Loucy (cell line): ENCODE results near the gene PTPRK.

Experiments
- H2AFZ ChIP-seq: fragments of 200-600 bp; sonication (generic); 2 replicates; pipeline ENCODE4 v1.6.0; 2016; ENCODE audit warnings: antibody characterized with exemption, mild to moderate bottlenecking, low read length, moderate library complexity
- H3F3A ChIP-seq: fragments of 200-600 bp; 2 replicates; pipeline ENCODE4 v1.6.0; 2016; ENCODE audit warnings: antibody characterized with exemption, low read depth, mild to moderate bottlenecking
- H3K27me3 ChIP-seq: fragments of 200-600 bp; sonication (generic); 2 replicates; pipeline ENCODE4 v1.6.1; 2014; ENCODE audit warnings: low read length, mild to moderate bottlenecking; ENCODE audit not compliant: insufficient read depth, poor library complexity, severe bottlenecking
- H3K36me3 ChIP-seq: fragments of 200-600 bp; sonication (generic); 2 replicates; pipeline ENCODE4 v1.6.1; 2016; ENCODE audit warnings: low read length; ENCODE audit not compliant: insufficient read depth
- H3K4me1 ChIP-seq: fragments of 200-600 bp; sonication (generic); 2 replicates; pipeline ENCODE4 v1.5.1; 2014; ENCODE audit warnings: low read length, mild to moderate bottlenecking; ENCODE audit not compliant: insufficient read depth, poor library complexity, severe bottlenecking
- H3K4me2 ChIP-seq: fragments of 200-600 bp; sonication (generic); 2 replicates; pipeline ENCODE4 v1.6.0; 2014; ENCODE audit warnings: antibody characterized with exemption, low read length, low read depth, mild to moderate bottlenecking; ENCODE audit not compliant: poor library complexity, severe bottlenecking
- H3K4me3 ChIP-seq: fragments of 200-600 bp; sonication (generic); 2 replicates; pipeline ENCODE4 v1.5.1; 2014; ENCODE audit warnings: low read length, mild to moderate bottlenecking, mixed read lengths; ENCODE audit not compliant: poor library complexity, severe bottlenecking
- H3K79me2 ChIP-seq: fragments of 200-600 bp; sonication (generic); 2 replicates; pipeline ENCODE4 v1.6.1; 2014; ENCODE audit warnings: low read length; ENCODE audit not compliant: insufficient read depth
- H3K9ac ChIP-seq: fragments of 200-600 bp; sonication (generic); 2 replicates; pipeline ENCODE4 v1.6.0; 2014; ENCODE audit warnings: mild to moderate bottlenecking, low read depth, low read length, moderate library complexity; ENCODE audit not compliant: poor library complexity, severe bottlenecking
- H3K9me2 ChIP-seq: fragments of 200-600 bp; sonication (generic); replicated peaks from 2 replicates; pipeline ENCODE4 v1.6.1; 2016; ENCODE audit warnings: low read depth, low read length, mixed read lengths
- H3K9me3 ChIP-seq: fragments of 200-600 bp; sonication (generic); 2 replicates; pipeline ENCODE4 v1.6.1; 2014; ENCODE audit warnings: mild to moderate bottlenecking, antibody characterized with exemption, low read length, low read depth; ENCODE audit not compliant: insufficient read depth
- H4K20me1 ChIP-seq: fragments of 200-600 bp; sonication (generic); 2 replicates; pipeline ENCODE4 v1.6.0; 2014; ENCODE audit warnings: antibody characterized with exemption, low read length, mild to moderate bottlenecking; ENCODE audit not compliant: insufficient read depth, poor library complexity, severe bottlenecking
- CTCF ChIP-seq: fragments of 200-600 bp; sonication (generic); conservative IDR thresholded peaks from 2 replicates; pipeline ENCODE4 v1.5.1; 2014; ENCODE audit warnings: mild to moderate bottlenecking, antibody characterized with exemption, low read length
- EZH2phosphoT487 ChIP-seq: fragments of 200-600 bp; IDR thresholded peaks from 2 replicates; pipeline ENCODE4 v1.6.1; 2018; ENCODE audit warnings: antibody characterized with exemption, mild to moderate bottlenecking, moderate library complexity, borderline replicate concordance

PTPRK gene

GRCh38 chr6:128528241-128528640, 7.8 kb upstream of the PTPRK start:
- H3K9me3 ChIP-seq, result no peaks in the 10 kb centered on the region
- H3F3A ChIP-seq, result no peaks in the 10 kb centered on the region
- H4K20me1 ChIP-seq, result no peaks in the 10 kb centered on the region
- no peaks in the 10 kb centered on the region for H3K79me2 ChIP-seq
- H3K4me1 ChIP-seq, result no peaks in the 10 kb centered on the region
- H3K9ac ChIP-seq, result no peak overlapping the region
- no peak overlapping the region for H3K4me3 ChIP-seq
- TF ChIP-seq CTCF (no peak), EZH2phosphoT487 (no peak)
- no peak overlapping the region for H3K4me2 ChIP-seq
- no peak overlapping the region for H2AFZ ChIP-seq
- H3K36me3 ChIP-seq, result no peaks in the 10 kb centered on the region
- H3K9me2 ChIP-seq, result no peaks in the 10 kb centered on the region
- H3K27me3 ChIP-seq, result no peaks in the 10 kb centered on the region

GRCh38 chr6:128527375-128527774, 7.0 kb upstream of the PTPRK start:
- Histone ChIP-seq H2AFZ (no peak overlapping the region), H4K20me1 (no peaks in the 10 kb centered on the region), H3K9ac (no peak overlapping the region), H3K4me3 (no peak overlapping the region), H3F3A (no peaks in the 10 kb centered on the region), H3K4me2 (no peak overlapping the region), H3K36me3 (no peaks in the 10 kb centered on the region), H3K4me1 (no peaks in the 10 kb centered on the region), H3K79me2 (no peaks in the 10 kb centered on the region), H3K9me3 (no peaks in the 10 kb centered on the region), H3K27me3 (no peaks in the 10 kb centered on the region), H3K9me2 (no peaks in the 10 kb centered on the region)
- TF ChIP-seq EZH2phosphoT487, result no peak

GRCh38 chr6:128526152-128526914, 5.9 kb upstream of the PTPRK start:
- TF ChIP-seq CTCF, result no peak
- TF ChIP-seq EZH2phosphoT487, result no peak
- Histone ChIP-seq H3K4me2 (no peak overlapping the region), H3K4me1 (no peaks in the 10 kb centered on the region), H3K36me3 (no peaks in the 10 kb centered on the region), H3K9me2 (no peaks in the 10 kb centered on the region), H2AFZ (no peak overlapping the region), H3K9ac (no peak overlapping the region), H3F3A (no peaks in the 10 kb centered on the region), H3K9me3 (no peaks in the 10 kb centered on the region), H3K27me3 (no peaks in the 10 kb centered on the region), H3K4me3 (no peak overlapping the region), H4K20me1 (no peaks in the 10 kb centered on the region), H3K79me2 (no peaks in the 10 kb centered on the region)

- H3K9me2 ChIP-seq, result no peaks in the 10 kb centered on the region
- no peak overlapping the region for H3K4me3 ChIP-seq
- H3K36me3 ChIP-seq, result no peaks in the 10 kb centered on the region
- no peaks in the 10 kb centered on the region for H3K4me1 ChIP-seq
- H2AFZ ChIP-seq, result no peak overlapping the region
- H3K9ac ChIP-seq, result no peak overlapping the region
- no peaks in the 10 kb centered on the region for H3K79me2 ChIP-seq
- no peak overlapping the region for H3K4me2 ChIP-seq
- no peaks in the 10 kb centered on the region for H4K20me1 ChIP-seq
- no peaks in the 10 kb centered on the region for H3K27me3 ChIP-seq
- no peaks in the 10 kb centered on the region for H3F3A ChIP-seq
- no peak for TF ChIP-seq EZH2phosphoT487
- no peak for TF ChIP-seq CTCF
- no peaks in the 10 kb centered on the region for H3K9me3 ChIP-seq
Measured at GRCh38 chr6:128525406-128525805, 5.0 kb upstream of the PTPRK start.
